Measurements from ENCODE around the gene SSBP3.

- TF ChIP-seq ATF2 (CRISPR knock-in tag; IDR thresholded peaks at IDR 0.05) = no peak
- no peak for TF ChIP-seq SKIL (CRISPR knock-in tag; IDR thresholded peaks at IDR 0.05; ENCODE audit: borderline replicate concordance)
- no peak for TF ChIP-seq POLR2AphosphoS5 (IDR thresholded peaks at IDR 0.05; ENCODE audit: low read depth, low read length)
- no peak for TF ChIP-seq MYC (CRISPR knock-in tag; IDR thresholded peaks at IDR 0.05; ENCODE audit: borderline replicate concordance)
- TF ChIP-seq MBNL3 (CRISPR knock-in tag; conservative IDR thresholded peaks at IDR 0.05) = no peak
- no peak for TF ChIP-seq TRIM24 (CRISPR knock-in tag; IDR thresholded peaks at IDR 0.05)
- no peak for TF ChIP-seq RAD21 (CRISPR knock-in tag; IDR thresholded peaks at IDR 0.05)
- no peak for TF ChIP-seq ZFX (CRISPR knock-in tag; IDR thresholded peaks at IDR 0.05; ENCODE audit: low read depth)
Observed at GRCh38 chr1:54367613-54368012, 38.6 kb downstream of the SSBP3 start.
